Endothelial cell of umbilical vein (primary cell): ENCODE results near the gene EHD2.

Source experiments
- CTCF ChIP-seq, 2 donors: IDR thresholded peaks; 1 replicate in 1 of 2; 2 replicates in 1 of 2; pipeline ENCODE4 v1.5.1; 2011; ENCODE audit warnings: low read length in 2 of 2, mild to moderate bottlenecking in 2 of 2, moderate library complexity in 2 of 2, control low read depth in 1 of 2, inconsistent platforms in 1 of 2, low read depth in 1 of 2; ENCODE audit not compliant: insufficient read depth in 1 of 2; ENCODE audit errors: extremely low read depth in 1 of 2
- MYC ChIP-seq: IDR thresholded peaks from one replicate; pipeline ENCODE4 v1.6.1; 2011; ENCODE audit warnings: mild to moderate bottlenecking, low read depth, low read length

- TF ChIP-seq CTCF (IDR thresholded peaks at IDR 0.05; ENCODE audit: extremely low read depth in 1 of 2, insufficient read depth in 1 of 2, low read depth in 1 of 2, low read length in 2 of 2) (no peak), MYC (no peak)
These were observed 63.3 kb downstream of the EHD2 start for GRCh38 chr19:47776568-47776967.
